HG02870 (cell line): ENCODE data around the gene C2.
"Not testable (repeated sequence)": the region's sequence is repeated elsewhere in the genome, so short reads cannot be mapped to it uniquely, and the experiment has no call there.

ENCODE experiments used
- ATAC-seq: cut with Tn5 transposase; IDR thresholded peaks from one replicate; pipeline ENCODE4 v1.9.1; 2021; ENCODE audit warnings: mild to moderate bottlenecking, moderate library complexity; ENCODE audit not compliant: unreplicated experiment

The C2 gene

DNA sequence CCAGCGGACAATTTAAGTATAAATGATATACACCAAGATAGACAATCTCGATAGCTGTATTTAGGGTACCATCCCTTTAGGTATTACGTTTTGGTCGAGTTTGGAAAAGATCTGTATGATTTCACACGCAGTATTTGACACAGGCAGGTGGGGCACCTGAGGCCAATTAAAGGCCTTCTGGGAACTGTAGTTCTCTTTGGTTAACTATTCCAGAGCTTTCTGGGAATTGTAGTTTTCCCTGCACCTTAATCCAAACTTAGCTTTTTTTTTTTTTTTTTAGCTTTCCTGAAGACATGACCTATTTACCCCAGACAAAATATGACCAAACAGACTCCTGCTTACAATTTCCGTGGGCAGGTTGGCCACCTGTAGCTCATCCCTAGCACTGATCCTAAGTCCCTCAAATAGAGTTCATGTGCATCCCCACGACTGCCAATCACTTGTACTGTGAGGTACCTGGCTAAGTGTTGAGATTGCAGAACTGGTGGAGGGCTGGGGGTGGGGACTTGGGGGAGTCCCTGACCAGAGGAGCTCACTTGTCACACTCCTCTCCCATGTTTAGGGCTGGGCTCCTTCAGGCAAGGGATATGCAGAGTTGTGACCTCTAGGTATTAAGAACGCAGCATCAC is 29.0 kb upstream of the C2 start:
- no peak for ATAC-seq

DNA sequence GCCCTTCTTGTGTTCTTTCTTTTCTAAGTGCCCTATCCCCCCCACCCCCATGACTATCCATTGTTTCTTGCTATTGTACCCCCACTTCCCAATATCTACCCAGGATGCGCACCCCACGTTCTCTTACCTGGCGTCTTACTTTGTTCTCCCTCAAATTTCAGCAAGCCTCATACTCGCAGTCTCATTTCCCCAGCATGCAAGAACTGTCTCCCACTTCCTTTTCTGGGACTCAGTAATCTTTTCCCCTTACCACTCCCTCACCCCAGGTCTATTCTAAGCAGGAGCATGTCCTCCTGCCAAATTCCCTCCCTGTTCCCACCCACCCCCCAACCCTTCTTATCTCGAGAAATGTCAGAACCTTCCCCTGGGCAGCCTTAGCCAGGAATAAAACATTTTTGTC is 28.3 kb upstream of the C2 start:
- no peak for ATAC-seq

DNA sequence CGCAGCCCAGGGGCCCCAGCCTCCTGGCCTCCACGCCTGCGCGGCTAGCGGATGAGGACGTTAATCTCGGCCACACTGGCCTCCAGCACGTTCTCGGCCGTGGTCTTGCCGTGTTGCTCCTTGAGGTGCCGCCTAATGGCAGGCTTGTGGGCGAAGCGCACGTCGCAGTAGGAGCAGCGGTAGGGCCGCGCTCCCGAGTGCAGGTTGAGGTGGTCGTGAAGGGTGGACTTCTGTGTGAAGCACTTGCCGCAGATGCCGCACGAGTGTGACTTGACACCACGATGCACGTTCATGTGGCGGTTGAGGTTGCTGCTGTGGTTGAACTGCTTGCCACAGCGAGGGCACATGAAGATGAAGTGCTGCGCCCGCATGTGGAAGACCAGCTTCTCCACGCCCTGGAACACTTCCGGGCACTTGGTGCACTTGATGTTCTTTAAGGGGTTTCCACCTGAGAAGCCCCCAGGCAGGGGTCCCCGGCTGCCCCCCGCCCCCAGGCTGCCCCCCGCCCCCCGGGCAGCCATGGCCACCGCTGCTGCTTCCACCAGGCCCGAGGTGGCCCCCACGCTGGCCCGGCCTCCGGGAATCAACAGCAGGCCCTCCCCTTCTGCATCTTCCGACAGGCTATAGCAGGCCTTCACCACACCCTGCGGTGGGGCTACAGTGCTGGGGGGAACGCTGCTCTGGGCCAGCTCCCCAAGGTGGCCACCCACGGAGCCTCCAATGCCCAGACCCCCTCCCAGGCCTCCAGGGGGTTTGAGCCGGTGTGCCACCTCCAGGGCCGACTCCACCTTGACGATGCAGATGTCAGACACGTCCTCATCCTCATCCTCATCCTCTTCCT is 27.4 kb upstream of the C2 start:
- no peak for ATAC-seq

DNA sequence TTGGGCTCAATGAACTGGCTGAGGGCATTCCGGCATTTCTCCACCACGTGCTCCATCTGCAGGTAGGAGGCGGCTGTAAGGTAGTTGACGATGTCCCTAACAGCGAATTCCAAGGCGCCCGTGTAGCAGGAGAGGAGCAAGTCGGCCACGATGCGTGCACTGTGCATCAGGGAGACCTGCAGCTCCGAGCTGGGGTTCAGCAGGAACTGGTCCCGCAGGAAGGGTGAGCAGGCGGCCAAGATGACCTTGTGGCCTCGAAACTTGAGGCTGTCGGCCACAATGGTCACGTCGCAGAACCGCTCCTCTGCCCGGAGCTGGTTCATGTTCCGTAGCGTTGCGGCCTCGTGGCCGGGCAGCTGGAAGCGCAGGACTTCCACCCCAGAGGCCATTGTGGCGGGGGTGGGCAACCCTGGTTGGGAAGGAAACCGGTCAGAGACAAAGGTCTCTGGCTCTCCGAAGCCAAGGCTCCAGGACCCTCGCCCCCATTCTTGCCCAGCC is 26.6 kb upstream of the C2 start:
- ATAC-seq = no peak

DNA sequence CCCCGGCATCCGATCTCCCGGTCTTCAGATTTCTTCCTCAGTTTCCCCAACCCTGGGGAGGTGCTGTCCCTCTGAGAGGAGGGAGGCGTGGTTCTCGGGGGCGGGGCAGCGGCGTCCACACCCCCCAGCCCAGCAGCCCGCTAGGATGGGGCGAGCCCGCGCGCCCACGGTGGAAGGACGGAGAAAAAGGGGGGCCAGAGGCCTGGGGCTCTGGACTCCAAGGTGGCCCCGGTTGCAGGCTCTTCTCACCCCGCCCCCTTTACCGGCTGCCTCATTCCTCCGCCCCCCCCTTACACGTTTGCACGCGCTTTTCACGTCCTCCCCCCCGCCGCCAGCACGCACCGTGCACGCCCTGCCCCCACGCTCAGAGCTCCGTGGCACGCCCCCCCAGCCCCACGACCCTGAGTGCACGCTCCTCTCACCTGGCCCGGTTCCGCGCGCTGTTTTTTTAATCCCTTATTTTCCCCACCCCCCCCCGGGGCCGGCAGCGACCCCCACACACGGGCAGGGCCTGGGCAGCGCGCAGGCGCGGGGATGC is 26.0 kb upstream of the C2 start:
- no peak for ATAC-seq

DNA sequence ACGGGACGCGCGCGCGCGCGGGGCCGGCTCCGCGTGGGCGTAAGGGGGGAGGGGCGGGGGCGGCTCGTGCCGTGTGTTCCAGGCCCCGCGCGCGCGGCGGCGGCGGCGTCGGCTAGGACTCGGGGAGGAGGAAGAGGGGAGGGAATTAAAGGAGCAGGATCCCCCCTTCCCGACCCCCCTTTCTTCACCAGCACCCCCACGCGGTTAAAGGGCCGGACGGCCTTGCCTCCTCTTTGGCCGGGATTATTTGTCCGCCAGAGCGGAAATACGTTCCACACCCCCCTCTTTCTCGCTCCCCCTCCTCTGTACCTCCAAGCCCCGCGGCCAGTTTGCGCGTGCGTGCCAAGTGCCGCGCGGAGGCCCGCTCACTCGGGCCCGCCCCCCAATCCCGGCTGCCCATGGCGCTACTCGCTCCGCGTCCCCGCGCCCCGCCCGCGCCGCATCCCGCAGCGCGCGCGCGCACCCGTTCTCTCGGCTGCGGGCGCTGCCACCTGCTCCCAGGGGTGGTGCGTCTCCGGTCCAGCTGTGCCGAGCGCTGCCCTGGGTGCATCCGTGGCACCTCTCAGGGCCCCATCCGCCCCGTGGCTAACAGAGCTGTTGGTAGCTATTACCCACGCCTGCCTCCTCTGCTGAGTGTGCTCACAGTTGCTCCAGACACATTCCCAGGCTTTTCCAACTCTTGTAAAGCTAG is 25.4 kb upstream of the C2 start, which contains the start of gene ZBTB12:
Gene ZBTB12 (minus strand): TSS at position 134 of the 691 bp plus-strand sequence. CDS start 781 bp downstream, outside the sequence.
- peak; percentile 51 for ATAC-seq

DNA sequence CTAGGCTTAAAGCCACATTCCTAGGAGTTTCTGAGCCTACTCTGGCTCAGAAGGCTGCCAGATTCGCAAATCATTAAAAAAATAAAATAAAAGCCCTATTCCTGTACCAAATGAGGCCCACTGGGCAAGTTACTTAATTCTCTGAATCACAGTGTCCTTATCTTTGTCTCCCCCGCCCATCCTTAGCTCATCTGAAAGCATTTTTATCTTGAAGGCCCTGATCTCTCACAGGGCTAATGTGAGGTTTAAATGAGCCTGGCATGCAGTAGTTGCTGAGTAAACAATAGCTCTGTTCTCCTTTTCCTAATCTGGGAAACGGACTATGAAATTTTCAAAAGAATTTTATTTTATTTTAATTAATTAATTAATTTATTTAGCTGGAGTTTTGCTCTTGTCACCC is 23.6 kb upstream of the C2 start:
- ATAC-seq = no peak

DNA sequence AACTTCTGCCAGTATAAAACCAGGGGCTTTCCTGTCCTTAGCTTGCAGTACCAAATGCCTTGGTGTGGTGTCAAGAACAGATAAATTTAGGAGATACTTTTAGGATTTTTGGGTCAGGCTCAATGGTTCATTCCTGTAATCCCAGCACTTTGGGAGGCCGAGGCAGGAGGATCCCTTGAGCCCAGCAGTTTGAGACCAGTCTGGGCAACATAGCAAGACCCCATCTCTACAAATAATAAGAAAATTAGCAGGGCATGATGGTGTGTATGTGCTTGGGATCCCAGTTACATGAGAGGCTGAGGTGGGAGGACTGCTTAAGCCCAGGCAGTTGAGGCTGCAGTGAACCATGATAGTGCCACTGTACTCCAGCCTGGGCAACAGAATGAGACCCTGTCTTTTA is 22.5 kb upstream of the C2 start:
- no peak for ATAC-seq

DNA sequence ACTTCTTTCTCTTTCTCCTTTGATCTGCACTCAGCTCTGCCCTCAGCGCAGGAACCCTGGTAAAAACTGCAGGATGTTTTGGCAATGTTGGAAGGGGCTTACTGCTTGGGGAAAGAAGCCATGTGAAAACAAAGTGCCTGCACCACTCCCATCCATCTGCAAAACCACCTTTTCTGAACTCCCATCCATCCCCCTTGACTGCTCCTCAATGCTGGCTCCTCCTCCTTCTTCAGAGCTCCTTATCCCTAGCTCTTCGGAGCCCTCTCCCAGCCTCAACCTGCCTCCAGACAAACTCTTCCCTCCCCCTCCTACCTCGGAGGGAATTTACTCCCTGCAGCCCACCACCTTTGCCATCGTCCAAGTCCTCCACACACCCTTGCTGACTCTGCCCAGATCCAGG is 21.4 kb upstream of the C2 start:
- ATAC-seq = no peak

DNA sequence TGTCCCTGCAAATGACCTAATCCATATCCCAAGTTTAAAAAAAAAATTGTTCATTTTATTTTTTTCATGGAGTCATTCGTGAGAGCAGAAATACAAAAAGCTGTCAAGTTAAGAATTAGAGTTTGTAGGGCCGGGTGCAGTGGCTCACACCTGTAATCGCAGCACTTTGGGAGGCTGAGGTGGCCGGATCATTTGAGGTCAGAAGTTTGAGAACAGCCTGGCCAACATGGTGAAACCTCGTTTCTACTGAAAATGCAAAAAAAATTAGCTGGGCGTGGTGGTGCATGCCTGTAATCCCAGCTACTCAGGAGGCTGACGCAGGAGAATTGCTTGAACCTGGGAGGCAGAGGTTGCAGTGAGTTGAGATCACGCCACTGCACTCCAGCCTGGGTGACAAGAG is 20.8 kb upstream of the C2 start:
- not testable (repeated sequence) for ATAC-seq

DNA sequence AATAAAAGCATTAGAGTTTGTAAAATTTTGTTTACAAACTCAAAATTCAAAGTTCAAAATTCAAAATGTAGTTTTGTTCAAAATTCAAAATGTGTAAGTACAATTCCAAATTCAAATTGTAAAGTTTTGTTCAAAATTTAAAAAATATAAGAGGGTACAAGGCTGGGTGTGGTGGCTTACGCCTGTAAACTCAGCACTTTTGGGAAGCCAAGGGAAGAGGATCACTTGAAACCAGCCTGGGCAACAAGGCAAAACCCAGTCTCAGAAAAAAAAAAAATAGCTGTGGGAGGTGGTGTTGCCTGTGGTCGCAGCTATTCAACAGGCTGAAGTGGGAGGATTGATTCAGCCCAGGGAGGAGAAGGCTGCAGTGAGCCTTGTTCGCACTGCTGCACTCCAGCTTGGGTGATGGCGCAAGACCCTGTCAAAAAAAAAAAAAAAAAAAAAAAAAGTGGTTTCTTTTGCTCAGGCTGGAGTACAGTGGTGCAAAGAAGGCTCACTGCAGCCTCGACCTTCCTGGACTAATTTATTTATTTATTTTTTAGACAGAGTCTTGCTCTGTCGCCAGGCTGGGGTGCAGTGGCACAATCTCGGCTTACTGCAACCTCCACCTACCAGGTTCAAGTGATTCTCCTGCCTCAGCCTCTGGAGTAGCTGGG is 20.2 kb upstream of the C2 start:
- no peak for ATAC-seq

DNA sequence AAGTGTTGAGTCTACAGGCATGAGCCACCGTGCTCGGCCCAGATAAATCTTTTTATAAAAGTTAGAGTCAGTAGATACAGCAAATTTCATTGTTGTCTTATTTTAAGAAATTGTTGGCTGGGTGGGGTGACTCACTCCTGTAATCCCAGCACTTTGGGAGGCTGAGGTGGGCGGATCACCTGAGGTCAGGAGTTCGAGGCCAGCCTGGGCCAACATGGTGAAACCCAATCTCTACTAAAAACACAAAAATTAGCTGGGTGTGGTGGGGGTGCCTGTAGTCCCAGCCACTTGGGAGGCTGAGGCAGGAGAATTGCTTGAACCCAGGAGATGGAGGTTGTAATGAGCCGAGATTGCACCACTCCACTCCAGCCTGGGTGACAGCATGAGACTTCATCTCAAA is 19.3 kb upstream of the C2 start:
- not testable (repeated sequence) for ATAC-seq

DNA sequence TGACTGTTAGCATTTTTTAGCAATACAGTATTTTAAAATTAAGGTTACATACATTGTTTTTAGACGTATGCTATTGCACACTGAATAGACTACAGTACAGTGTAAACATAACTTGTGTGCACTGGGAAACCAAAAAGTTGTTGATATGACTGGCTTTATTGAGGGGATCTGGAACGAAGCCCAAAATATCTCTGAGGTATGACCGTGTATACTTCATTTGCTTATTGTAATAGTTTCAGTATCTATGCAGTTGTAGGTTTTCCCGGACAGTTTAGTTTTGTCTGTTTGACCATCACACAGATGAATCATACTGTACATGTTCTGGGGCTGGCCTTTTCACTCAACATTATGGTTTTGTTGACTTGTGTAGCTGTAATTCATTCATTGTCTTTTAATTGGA is 18.7 kb upstream of the C2 start:
- ATAC-seq = peak; percentile 81

DNA sequence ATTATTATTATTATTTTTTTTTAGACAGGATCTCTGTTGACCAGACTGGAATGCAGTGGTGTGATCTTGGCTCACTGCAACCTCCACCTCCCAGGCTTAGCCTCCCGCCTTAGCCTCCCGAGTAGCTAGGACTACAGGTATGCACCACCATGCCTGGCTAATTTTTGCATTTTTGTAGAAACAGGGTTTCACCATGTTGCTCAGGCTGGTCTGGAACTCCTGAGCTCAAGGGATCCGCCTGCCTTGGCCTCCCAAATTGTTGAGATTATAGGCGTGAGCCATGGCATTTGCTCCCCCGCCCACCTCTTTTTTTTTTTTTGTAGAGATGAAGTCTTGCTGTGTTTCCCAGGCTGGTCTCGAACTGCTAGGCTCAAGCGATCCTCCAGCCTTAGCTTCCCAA is 18.2 kb upstream of the C2 start:
- ATAC-seq = not testable (repeated sequence)

DNA sequence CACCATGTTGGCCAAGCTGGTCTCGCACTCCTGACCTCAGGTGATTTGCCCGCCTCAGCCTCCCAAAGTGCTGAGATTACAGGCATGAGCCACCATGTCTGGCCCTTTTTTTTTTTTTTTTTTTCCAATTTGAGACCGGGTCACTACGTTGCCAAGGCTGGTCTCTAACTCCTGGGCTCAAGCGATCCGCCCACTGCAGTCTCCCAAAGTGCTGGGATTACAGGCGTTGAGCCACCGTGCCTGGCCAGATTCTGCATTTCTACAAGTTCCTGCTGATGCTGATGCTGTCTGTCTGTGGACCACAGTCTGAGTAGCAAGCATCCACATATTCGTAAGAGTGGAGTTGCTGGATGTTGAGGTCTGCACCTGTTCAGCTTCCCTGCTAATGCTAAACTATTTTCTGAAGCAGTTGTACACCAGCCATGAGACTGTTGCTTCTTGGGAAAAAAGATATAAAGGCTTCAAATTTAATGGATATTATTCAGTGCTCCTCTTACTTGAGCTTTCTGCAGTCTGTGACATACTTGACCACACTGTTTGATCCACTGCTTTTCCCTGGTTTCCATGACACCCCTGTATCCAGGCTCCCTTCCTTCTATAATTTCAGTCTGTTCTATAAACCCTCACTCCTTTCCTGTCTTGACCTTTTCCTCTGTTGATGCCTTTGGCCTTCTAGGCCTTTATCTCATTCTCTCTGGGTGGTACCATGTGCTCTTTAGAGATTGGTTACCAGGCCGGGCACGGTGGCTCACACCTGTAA is 15.5 kb upstream of the C2 start:
- ATAC-seq = no peak

DNA sequence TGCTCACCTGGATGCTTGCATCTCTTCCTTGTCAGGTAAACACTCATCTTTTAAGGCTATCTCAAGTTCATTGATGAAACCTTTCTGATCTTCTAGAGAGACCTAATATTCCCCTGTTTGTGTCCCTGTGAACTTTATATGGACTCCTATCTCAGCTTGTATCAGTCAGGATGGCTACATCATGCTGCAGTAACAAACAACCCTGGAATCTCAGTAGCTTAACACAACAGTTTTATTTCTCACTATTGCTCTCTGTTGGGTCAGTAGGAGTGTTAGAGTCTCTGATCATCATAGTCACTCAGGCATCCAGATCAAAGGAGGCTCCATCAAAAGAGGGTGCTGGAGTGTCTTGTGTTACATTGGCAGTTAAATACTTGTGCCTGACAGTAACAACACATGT is 12.2 kb upstream of the C2 start:
- no peak for ATAC-seq

DNA sequence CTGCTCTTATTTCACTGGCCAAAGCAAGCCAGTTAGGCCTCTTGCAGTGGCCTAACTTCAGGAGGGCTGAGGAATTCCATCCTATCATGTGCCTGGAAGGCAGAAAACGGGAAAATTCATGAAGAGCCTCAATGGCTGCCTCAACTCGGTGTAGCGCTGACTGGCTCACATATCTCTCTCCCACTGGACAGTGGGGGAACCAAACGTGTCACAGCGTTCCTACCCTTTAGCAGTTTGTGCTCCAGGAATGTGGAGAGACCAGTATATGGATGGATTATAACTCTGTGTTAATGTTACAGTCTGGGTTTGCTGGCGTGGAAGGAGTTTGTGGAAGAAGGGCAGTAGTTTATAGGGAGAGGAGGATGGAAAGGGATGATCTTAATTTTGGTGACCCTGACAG is 11.8 kb upstream of the C2 start:
- no peak for ATAC-seq

DNA sequence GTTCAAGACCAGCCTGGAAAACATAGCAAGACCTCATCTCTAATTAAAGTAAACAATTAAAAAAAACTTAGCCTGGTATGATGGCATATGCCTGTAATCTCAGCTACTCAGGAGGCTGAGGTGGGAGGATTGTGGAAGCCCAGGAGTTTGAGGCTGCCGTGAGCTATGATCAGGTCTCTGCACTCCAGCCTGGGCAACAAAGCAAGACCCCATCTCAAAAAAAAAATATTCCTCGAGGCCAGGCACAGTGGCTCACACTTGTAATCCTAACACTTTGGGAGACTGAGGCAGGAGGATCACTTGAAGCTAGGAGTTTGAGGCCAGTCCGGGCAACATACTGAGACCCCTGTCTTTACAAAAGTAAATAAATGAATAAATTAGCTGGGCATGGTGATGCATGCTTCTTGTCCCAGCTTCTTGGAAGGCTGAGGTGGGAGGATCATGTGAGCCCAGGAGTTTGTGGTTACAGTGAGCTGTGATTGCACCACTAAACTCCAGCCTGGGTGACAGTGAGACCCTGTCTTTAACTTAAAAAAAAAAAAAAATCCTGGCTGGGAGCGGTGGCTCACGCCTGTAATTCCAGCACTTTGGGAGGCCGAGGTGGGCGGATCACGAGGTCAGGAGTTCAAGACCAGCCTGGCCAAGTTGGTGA is 9.3 kb upstream of the C2 start:
- no peak for ATAC-seq

DNA sequence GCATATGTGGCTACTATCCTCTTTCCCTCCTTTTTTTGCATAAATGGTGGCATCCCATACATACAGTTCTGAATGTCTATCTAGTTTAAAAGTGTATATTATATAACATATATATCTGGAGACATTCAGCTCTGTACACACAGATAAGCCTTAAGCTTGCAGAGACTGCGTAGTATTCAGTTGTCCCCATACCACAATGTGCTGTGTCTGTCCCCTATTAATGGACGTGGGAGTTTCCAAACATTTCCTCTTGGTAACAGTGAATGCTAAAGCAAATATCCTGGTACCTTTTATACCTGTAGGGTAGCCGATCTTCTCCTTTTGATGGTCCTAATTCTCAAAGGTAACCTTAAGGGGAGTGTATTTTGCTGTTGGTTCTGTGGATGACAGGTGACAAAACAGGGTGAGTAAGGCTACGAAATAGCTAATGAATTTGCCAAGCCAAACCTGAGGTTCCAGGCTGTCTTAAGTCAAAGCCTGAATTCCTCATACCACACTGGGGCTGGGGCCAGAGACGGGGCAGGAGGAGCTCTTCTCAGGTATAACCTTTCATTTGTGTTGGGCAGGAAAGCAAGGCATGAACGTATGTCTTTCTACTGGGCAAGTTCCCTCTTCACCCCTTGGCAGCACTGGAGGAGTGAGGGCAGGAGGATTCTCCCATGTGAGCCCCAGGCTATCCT is 7.8 kb upstream of the C2 start:
- ATAC-seq = no peak
